Tibial artery (tissue), 4 donors: Measurements from ENCODE around the gene MMP2.

Experiments used
- DNase-seq, 2 donors: peaks; one replicate each; pipeline ENCODE4 v3.0.0-alpha.2; 2019
- H3K27ac ChIP-seq, 2 donors: fragments of 200-600 bp; sonication (generic) in 1 of 2; 1 replicate in 1 of 2; 2 replicates in 1 of 2; pipeline ENCODE4 v1.5.1; 2018 to 2019; ENCODE audit warnings: mild to moderate bottlenecking in 1 of 2
- H3K27me3 ChIP-seq, 2 donors: fragments of 200-600 bp; sonication (generic) in 1 of 2; one replicate each; pipeline versions ENCODE4 v1.5.1 to v1.6.0; 2016 to 2019
- H3K36me3 ChIP-seq, 3 donors: fragments of 200-600 bp; sonication (generic) in 2 of 3; one replicate each; pipeline ENCODE4 v1.5.1; 2016 to 2019; ENCODE audit warnings: mild to moderate bottlenecking in 2 of 3
- H3K4me1 ChIP-seq, 4 donors: fragments of 200-600 bp; sonication (generic) in 2 of 4; 1 replicate in 3 of 4; 2 replicates in 1 of 4; pipeline ENCODE4 v1.5.1; 2016 to 2019
- H3K4me3 ChIP-seq, 2 donors: fragments of 200-600 bp; sonication (generic) in 1 of 2; 1 replicate in 1 of 2; 2 replicates in 1 of 2; pipeline ENCODE4 v1.5.1; 2018 to 2019; ENCODE audit warnings: mild to moderate bottlenecking in 2 of 2
- H3K9me3 ChIP-seq, 3 donors: fragments of 200-600 bp; sonication (generic) in 1 of 3; one replicate each; pipeline ENCODE4 v1.5.1; 2016 to 2019
- intact Hi-C: fragments of 100-400 bp; cut with DNase I; formaldehyde crosslinking; loops from one replicate; pipeline ENCODE4 v1.15.0; 2023; ENCODE audit warnings: low total_unique reads
- TF ChIP-seq, protein P1 (sequence below), 2 experiments: fragments of 200-600 bp in 1 of 2; fragments of 450-650 bp in 1 of 2; IDR thresholded peaks; one replicate each; pipeline ENCODE4 v1.5.1; 2017 to 2019; ENCODE audit warnings: antibody characterized with exemption in 2 of 2, mild to moderate bottlenecking in 1 of 2, moderate library complexity in 1 of 2

The MMP2 gene

GRCh38 chr16:55543472-55543871, 64.5 kb downstream of the MMP2 start:
- TF ChIP-seq, protein P1, sequence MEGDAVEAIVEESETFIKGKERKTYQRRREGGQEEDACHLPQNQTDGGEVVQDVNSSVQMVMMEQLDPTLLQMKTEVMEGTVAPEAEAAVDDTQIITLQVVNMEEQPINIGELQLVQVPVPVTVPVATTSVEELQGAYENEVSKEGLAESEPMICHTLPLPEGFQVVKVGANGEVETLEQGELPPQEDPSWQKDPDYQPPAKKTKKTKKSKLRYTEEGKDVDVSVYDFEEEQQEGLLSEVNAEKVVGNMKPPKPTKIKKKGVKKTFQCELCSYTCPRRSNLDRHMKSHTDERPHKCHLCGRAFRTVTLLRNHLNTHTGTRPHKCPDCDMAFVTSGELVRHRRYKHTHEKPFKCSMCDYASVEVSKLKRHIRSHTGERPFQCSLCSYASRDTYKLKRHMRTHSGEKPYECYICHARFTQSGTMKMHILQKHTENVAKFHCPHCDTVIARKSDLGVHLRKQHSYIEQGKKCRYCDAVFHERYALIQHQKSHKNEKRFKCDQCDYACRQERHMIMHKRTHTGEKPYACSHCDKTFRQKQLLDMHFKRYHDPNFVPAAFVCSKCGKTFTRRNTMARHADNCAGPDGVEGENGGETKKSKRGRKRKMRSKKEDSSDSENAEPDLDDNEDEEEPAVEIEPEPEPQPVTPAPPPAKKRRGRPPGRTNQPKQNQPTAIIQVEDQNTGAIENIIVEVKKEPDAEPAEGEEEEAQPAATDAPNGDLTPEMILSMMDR (IDR thresholded peaks at IDR 0.05) = peak; percentile 28 to 68
- Histone ChIP-seq H3K4me1 (no peaks in the 10 kb centered on the region), H3K36me3 (no peaks in the 10 kb centered on the region), H3K27ac (no peak overlapping the region), H3K27me3 (no peaks in the 10 kb centered on the region), H3K4me3 (no peak overlapping the region), H3K9me3 (no peaks in the 10 kb centered on the region)
- intact Hi-C loops = loop anchor here (2.0 kb wide), 1 partner anchor 79 kb away; no protein-coding TSS in a partner anchor
- DNase-seq = no peak

DNA sequence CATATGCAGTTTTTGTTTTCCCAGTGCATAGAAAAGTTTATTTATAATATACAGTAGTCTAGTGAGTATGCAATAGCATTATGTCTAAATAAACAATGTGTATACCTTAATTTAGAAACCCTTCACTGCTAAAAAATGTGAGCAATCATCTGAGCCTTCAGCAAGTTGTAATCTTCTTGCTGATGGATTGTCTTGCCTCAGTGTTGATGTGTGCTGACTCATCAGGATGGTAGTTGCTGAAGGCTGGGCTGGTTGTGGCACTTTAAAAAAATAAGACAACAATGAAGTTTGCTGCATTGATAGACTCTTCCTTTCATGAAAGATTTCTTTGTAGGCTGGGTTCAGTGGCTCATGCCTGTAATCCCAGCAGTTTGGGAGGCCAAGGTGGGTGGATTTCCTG, 73.6 kb downstream of the MMP2 start:
- no peak overlapping the region for H3K27ac ChIP-seq
- H3K27me3 ChIP-seq = no peaks in the 10 kb centered on the region
- TF ChIP-seq, protein P1 (IDR thresholded peaks at IDR 0.05) = no peak
- DNase-seq = no peak
- intact Hi-C loops = no loop called here
- no peaks in the 10 kb centered on the region for H3K4me1 ChIP-seq
- H3K4me3 ChIP-seq = no peak overlapping the region
- peaks cover 0 to 4% (median 0%) of the 10 kb centered on the region in 3 donors for H3K36me3 ChIP-seq
- H3K9me3 ChIP-seq = no peaks in the 10 kb centered on the region

DNA sequence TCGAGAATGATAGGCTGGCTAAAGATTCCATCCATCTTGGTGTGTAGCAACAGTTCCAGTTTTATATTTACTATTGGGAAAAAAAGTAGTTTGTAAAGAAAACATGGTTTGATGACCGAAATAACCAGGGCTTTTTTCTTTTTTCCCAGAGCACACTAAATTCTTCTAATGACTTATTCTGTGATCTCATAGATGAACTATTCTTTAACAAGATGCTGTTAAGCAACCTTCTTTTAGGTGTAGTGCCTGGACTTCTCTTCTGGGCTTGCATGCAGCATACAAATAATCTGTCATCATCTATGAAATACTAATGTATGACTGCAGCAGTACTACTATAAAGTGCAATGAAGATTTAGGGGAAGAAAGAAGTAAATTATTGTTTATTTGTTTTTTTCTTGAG, 76.4 kb downstream of the MMP2 start:
- TF ChIP-seq, protein P1 (IDR thresholded peaks at IDR 0.05) = no peak
- no peaks in the 10 kb centered on the region for H3K36me3 ChIP-seq

More for the DNA sequence above, 76.4 kb downstream of the MMP2 start:
- H3K27ac ChIP-seq = no peak overlapping the region
- H3K4me1 ChIP-seq = peaks cover 0 to 19% (median 7%) of the 10 kb centered on the region in 4 donors
- intact Hi-C loops = no loop called here
- H3K27me3 ChIP-seq = no peaks in the 10 kb centered on the region
- no peak for DNase-seq
- H3K9me3 ChIP-seq = no peaks in the 10 kb centered on the region
- no peak overlapping the region for H3K4me3 ChIP-seq
